Measurements from ENCODE around the gene CEACAM18. TPM values are rescaled to one million over a fixed set of nuclear protein-coding genes. Genes with fewer than 3 reads are reported as not detected.
"Not testable (repeated sequence)": the region's sequence is repeated elsewhere in the genome, so short reads cannot be mapped to it uniquely, and the experiment has no call there.

The CEACAM18 gene
- total RNA-seq, 1 donor from 2014 or later: not detected

DNA sequence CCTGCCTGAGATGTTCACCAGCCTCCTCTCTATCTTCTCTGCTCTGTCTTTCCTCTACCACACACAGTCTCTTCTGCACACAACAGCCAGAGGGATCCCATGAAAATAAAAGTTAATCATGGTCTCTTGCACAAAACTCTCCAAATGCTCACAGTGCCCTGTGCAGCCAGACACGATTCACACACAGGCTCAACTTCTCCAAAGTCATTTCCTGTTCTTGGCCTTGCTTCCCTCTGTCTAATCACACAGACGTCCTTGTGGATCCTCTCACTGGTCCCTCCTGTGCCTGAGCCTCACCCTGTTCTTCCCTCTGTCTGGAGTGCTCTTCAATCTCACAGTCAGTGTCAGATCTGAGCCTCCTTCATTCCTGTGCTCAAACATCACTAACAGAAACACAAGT, 15.4 kb downstream of the CEACAM18 start:
- DNase-seq (ENCODE audit: low spot score): no peak

- DNase-seq (ENCODE audit: low spot score): no peak
These were observed 19.3 kb downstream of the CEACAM18 start for GRCh38 chr19:51497666-51498065.

- not testable (repeated sequence) for DNase-seq (ENCODE audit: low spot score)
These were observed 22.6 kb downstream of the CEACAM18 start for GRCh38 chr19:51500931-51501330.

DNA sequence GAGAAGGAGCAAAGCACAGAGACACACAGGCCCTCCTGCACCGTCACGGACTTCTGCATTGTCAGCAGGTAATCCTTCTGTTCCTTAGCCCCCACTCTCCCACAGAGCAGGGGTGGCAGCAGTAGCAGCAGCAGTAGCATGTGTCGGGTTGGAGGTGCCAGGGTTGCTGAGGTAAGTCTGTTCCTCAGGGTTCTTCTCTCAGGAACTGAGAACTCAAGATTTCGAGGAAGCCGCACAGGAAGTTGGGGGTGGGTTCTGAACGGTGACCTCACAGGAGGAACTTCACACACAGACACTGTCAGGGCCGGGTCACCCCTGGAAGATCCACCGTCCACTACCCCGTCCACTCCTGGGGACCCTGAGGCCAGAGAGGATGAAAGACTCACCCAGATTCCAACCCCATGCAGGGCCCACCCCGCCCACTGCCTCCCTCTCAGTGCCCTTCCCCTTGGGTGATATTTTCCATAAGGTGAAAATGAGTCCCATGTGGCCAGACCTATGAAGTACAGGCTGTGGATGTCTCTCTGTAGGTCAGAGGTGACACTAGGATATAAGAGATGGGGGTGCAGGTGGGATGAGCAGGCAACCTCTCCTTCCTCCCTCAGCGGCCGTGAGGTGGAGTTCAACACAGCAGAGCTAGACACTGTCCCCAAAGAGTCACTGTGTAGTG, 23.4 kb downstream of the CEACAM18 start, which contains the start of gene SIGLEC12:
TSS of gene SIGLEC12 (minus strand) at position 207 of the 670 bp plus-strand sequence. CDS start at position 140, 67 bp downstream.
- DNase-seq (ENCODE audit: low spot score): peak; percentile 23

DNA sequence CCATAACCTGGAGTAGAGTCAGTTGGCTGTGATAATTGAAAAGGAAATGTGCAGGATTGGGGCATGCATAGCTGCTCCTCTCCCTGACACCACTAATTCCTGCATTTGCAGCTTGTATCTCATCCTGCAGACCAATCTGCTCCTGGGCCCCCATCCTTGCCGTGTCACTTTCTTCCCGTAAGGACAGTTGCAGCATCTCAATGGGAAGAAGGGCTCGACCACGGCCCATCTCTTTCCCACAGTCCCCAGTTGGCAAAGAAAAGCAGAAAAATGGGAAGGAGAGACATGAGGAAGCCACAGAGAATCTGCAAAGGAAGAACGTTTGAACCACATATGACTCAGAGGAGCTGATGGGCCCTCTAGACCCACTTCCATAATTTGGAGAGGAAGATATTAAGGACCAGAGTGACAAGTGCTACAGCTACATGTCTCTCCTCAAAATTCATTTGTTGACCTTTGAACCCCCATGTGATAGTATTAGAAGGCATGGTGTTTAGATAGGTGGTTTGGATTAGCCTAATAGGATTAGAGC, 25.0 kb downstream of the CEACAM18 start:
- no peak for DNase-seq (ENCODE audit: low spot score)

DNA sequence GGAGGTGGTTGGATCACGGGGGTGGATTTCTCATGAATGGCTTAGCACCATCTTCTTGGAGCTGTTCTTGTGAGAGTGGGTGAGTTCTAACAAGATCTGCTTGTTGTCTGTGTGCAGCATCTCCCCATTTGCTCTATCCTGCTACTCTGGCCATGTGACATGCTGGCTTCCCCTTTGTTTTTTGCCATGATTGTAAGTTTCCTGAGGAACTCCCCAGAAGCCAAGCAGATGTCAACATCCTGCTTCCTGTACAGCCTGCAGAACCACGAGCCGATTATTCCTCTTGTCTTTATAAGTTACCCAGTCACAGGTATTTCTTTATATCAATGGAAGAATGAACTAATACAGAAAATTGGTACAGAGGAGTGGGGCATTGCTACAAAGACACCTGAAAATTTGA, 25.6 kb downstream of the CEACAM18 start:
- DNase-seq (ENCODE audit: low spot score): no peak

DNA sequence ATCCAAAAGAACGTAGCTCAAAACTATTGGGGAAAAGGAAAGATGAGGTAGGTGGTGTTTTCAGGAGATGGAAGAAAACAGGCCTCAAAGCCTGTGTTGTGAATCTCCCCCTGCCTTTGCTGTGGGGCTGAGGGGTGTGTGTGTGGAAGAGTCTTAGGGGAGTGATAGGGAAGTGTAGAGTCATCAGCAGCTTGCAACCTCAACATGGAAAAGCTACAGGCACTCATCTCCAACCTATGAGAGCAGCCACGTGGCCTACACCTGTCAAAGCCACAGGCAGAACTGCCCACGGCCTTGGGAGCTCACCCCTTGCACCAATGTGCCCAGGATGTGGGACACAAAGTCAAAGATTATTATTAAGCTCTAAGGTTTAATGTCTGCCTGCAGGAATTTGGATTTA, 27.6 kb downstream of the CEACAM18 start:
- no peak for DNase-seq (ENCODE audit: low spot score)

- no peak for DNase-seq (ENCODE audit: low spot score)
These were observed 28.9 kb downstream of the CEACAM18 start for GRCh38 chr19:51507192-51507591.

GRCh38 chr19:51507640-51508058, 29.3 kb downstream of the CEACAM18 start:
- DNase-seq (ENCODE audit: low spot score): no peak

GRCh38 chr19:51508059-51508733, 29.9 kb downstream of the CEACAM18 start:
- DNase-seq (ENCODE audit: low spot score): no peak

GRCh38 chr19:51509823-51510660, 31.7 kb downstream of the CEACAM18 start:
- no peak for DNase-seq (ENCODE audit: low spot score)

DNA sequence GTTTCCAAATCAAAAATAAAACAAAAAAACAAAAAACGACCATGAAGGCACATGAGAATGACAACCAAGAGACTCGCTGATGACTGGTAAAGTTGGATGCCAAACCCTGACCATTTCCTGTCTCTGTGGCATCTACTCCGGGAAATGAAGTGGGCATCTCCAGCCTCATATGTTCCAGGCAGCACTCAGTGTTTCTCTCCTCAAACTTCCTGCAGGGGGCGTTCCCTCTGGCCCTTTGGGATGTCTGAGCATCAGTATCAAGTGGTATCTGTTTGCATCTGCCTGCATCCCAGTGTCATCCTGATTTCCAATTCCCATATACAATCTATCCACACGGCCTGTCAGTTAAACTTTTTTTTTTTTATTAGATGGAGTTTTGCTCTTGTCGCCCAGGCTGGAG, 33.0 kb downstream of the CEACAM18 start:
- DNase-seq (ENCODE audit: low spot score): no peak

GRCh38 chr19:51513968-51514367, 35.6 kb downstream of the CEACAM18 start:
- no peak for DNase-seq (ENCODE audit: low spot score)

DNA sequence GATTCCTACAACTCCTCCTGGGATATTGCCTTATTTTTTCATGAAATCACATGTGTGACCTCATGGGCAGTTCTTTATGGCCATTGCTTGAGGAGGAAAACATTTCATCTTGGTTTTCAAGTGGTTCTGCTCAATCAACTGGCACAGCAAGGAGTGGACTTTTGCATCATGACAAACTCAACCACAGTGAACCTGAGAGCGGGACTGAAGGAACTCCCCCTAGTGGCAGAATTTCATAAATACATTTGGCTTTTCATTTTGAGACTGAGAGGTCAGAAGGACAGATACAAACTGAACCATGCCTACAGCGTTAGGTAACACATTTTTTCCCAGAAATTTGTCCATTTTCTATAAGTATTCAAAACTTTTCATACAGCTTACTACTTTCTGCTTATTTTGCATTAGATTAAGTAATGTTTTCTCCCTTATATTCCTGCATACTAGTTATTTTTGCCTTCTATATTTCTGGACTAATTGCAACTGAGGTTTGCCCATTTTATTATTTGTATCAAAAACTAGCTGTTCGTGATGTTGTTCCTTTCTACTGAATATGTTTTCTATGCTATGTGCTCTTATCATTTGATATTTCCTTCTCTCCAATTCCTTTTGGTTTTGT, 36.6 kb downstream of the CEACAM18 start:
- DNase-seq (ENCODE audit: low spot score): peak; percentile 26

GRCh38 chr19:51520728-51521127, 42.4 kb downstream of the CEACAM18 start:
- DNase-seq (ENCODE audit: low spot score): no peak

- no peak for DNase-seq (ENCODE audit: low spot score)
These were observed 43.0 kb downstream of the CEACAM18 start for GRCh38 chr19:51521357-51521756.

DNA sequence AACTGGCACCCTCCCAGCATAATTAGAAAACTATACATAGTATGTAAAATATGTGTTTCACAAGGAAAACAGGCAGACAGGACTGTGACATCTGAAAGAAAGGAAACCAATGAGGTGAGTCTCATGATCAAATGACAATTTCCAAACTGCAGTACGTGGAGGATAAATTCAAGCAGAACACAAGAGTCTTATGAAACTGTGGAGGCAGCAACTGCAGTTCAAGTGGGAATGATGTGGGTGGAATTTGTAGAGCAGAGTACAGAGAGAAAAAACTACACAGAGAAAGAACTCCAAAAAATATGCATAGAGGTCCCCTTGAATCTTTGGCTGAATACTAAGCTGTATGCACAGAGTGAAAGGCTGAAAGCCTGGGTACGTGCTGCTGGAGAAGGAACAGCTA, 43.4 kb downstream of the CEACAM18 start:
- no peak for DNase-seq (ENCODE audit: low spot score)

DNA sequence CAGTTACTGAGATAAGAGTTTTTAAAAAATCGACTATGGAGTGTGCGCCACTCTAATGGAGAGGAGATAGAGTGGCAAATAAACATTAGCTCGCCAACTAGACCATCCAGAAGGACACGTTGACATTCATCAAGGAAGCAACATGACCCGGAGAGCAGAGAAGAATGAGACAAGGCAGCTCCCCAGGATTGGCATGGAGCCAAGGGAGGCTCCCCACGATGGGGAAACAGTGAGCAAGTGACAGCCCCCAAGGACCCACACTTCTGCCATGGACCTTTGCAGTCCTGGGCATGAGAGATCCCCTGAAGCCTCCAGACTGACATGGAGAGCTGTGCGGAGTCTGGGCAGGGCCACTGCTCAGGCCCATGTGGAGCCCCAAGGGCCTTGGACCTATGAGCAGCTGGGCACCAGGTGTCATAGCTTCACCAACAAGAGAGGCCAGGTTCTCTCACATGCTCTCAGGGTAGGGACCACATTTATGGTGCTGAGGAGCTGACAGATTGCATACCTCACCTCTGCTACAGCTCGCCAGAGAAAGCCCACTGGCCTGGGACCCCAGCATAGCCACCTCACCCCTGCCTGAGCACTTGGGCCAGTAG, 46.4 kb downstream of the CEACAM18 start:
- no peak for DNase-seq (ENCODE audit: low spot score)

GRCh38 chr19:51525651-51526050, 47.3 kb downstream of the CEACAM18 start:
- DNase-seq (ENCODE audit: low spot score): no peak

GRCh38 chr19:51529301-51529700, 51.0 kb downstream of the CEACAM18 start:
- DNase-seq (ENCODE audit: low spot score): no peak

GRCh38 chr19:51530616-51531015, 52.3 kb downstream of the CEACAM18 start:
- DNase-seq (ENCODE audit: low spot score): no peak

Data from mucosa of gallbladder (tissue), 1 donor.